K562 (cell line): ENCODE measurements around the gene NXPH4.

ENCODE experiments used
- ATF7 ChIP-seq: fragments of 450-650 bp; IDR thresholded peaks from 2 replicates; pipeline ENCODE4 v1.7.1; 2014; ENCODE audit warnings: mild to moderate bottlenecking, moderate library complexity
- CHD1 ChIP-seq: fragments of 200-600 bp; sonication (generic); IDR thresholded peaks from one replicate; pipeline ENCODE4 v1.6.1; 2012; ENCODE audit warnings: mild to moderate bottlenecking, moderate library complexity, low read length, inconsistent platforms
- CHD2 ChIP-seq: IDR thresholded peaks from 2 replicates; pipeline ENCODE4 v1.6.1; 2011; ENCODE audit warnings: low read depth, low read length
- DPF2 ChIP-seq: fragments of 450-650 bp; IDR thresholded peaks from 2 replicates; pipeline ENCODE4 v1.6.1; 2016
- EGR1 ChIP-seq: fragments of 450-650 bp; conservative IDR thresholded peaks from 2 replicates; pipeline ENCODE4 v1.6.1; 2017; ENCODE audit warnings: mild to moderate bottlenecking
- FOXP1 ChIP-seq: sonication (generic); formaldehyde crosslinking; IDR thresholded peaks from 2 replicates; pipeline ENCODE4 v1.8.0; 2022; ENCODE audit warnings: mild to moderate bottlenecking, missing genetic modification reagents
- KDM1A ChIP-seq, 2 experiments: fragments of 450-650 bp; IDR thresholded peaks; 2 replicates each; pipeline ENCODE4 v1.6.1; 2016; ENCODE audit warnings: mild to moderate bottlenecking in 2 of 2
- KLF13 ChIP-seq: fragments of 450-650 bp; IDR thresholded peaks from 2 replicates; pipeline ENCODE4 v1.6.1; 2016; ENCODE audit warnings: missing genetic modification characterization, low read depth, mild to moderate bottlenecking, missing compliant biosample characterization, moderate library complexity, borderline replicate concordance
- MXI1 ChIP-seq: IDR thresholded peaks from 2 replicates; pipeline ENCODE4 v1.6.1; 2011; ENCODE audit warnings: low read depth, mild to moderate bottlenecking, improper control_type of control experiment, low read length
- RFX5 ChIP-seq: IDR thresholded peaks from 2 replicates; pipeline ENCODE4 v1.6.1; 2011; ENCODE audit warnings: low read depth, mild to moderate bottlenecking, improper control_type of control experiment, low read length
- SREBF1 ChIP-seq: fragments of 150-350 bp; IDR thresholded peaks from 2 replicates; pipeline ENCODE4 v1.6.1; 2014; ENCODE audit warnings: antibody characterized with exemption, low read depth, low read length, borderline replicate concordance
- TAF15 ChIP-seq: fragments of 200-400 bp; formaldehyde crosslinking; IDR thresholded peaks from 2 replicates; pipeline ENCODE4 v1.6.1; 2017; ENCODE audit warnings: mild to moderate bottlenecking, low read depth, low read length, moderate library complexity
- ZNF785 ChIP-seq: fragments of 250-450 bp; sonication (Bioruptor Pico); IDR thresholded peaks from 2 replicates; pipeline ENCODE4 v1.4.0; 2020; ENCODE audit warnings: mild to moderate bottlenecking
- TF ChIP-seq, protein P1 (sequence below): sonication (generic); formaldehyde crosslinking; IDR thresholded peaks from 2 replicates; pipeline ENCODE4 v1.9.0; 2022; ENCODE audit warnings: mild to moderate bottlenecking, missing genetic modification reagents

GRCh38 chr12:57229634-57230380, 13.2 kb downstream of the NXPH4 start, which contains the start of gene SHMT2:
- TF ChIP-seq CHD2 (no peak), ZNF785 (no peak), CHD1 (no peak), RFX5 (no peak), MXI1 (no peak), ATF7 (peak; percentile 85), SREBF1 (no peak), EGR1 (peak; percentile 68), FOXP1 (CRISPR knock-in tag) (no peak), TAF15 (no peak), KLF13 (tag) (no peak), DPF2 (no peak), KDM1A (IDR thresholded peaks at IDR 0.05) (no peak)
- TF ChIP-seq, protein P1, sequence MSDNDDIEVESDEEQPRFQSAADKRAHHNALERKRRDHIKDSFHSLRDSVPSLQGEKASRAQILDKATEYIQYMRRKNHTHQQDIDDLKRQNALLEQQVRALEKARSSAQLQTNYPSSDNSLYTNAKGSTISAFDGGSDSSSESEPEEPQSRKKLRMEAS (CRISPR knock-in tag) = peak; percentile 76
